NK-92 (cell line): ENCODE measurements around the gene ZNF3.
"Not testable (repeated sequence)": the region's sequence is repeated elsewhere in the genome, so short reads cannot be mapped to it uniquely, and the experiment has no call there.

Source experiments
- DNase-seq: peaks from one replicate; lab custom pipeline; 2025; ENCODE audit not compliant: unreplicated experiment; lab: John Stamatoyannopoulos, UW

Gene ZNF3

GRCh38 chr7:100081535-100082102, at the start of gene ZNF3:
Gene ZNF3, minus strand, starts transcription at chr7:100081723. Its CDS starts 4,366 bp downstream, at chr7:100077357.
- DNase-seq = peak; percentile 93

GRCh38 chr7:100130608-100131453, 49.3 kb upstream of the ZNF3 start:
- no peak for DNase-seq

- not testable (repeated sequence) for DNase-seq
Observed at GRCh38 chr7:100130220-100130607, 48.7 kb upstream of the ZNF3 start.

- no peak for DNase-seq
Observed at GRCh38 chr7:100128637-100128963, 47.1 kb upstream of the ZNF3 start.

- no peak for DNase-seq
Observed at GRCh38 chr7:100127866-100128636, 46.5 kb upstream of the ZNF3 start.

GRCh38 chr7:100126931-100127865, 45.7 kb upstream of the ZNF3 start, which contains the start of gene MBLAC1:
Gene MBLAC1, plus strand, starts transcription at chr7:100126967. Its CDS starts 429 bp downstream, at chr7:100127396.
- DNase-seq = peak; percentile 51

GRCh38 chr7:100126239-100126930, 44.9 kb upstream of the ZNF3 start:
- no peak for DNase-seq

GRCh38 chr7:100124301-100125230, 43.0 kb upstream of the ZNF3 start:
- no peak for DNase-seq

GRCh38 chr7:100122568-100122967, 41.0 kb upstream of the ZNF3 start:
- DNase-seq = no peak

GRCh38 chr7:100122067-100122466, 40.5 kb upstream of the ZNF3 start:
- no peak for DNase-seq

- no peak for DNase-seq
Observed at GRCh38 chr7:100120733-100121036, 39.2 kb upstream of the ZNF3 start.

GRCh38 chr7:100119970-100120732, 38.6 kb upstream of the ZNF3 start:
- no peak for DNase-seq

- DNase-seq = peak; percentile 66
Observed at GRCh38 chr7:100119072-100119969, 37.8 kb upstream of the ZNF3 start, which contains the start of the genes CNPY4 and TAF6. Gene CNPY4, plus strand, starts transcription at chr7:100119634. Its CDS starts 111 bp downstream, at chr7:100119745. Gene TAF6, minus strand, starts transcription at chr7:100119358. Its CDS starts 5,149 bp downstream, at chr7:100114209.

- DNase-seq = no peak
Observed at GRCh38 chr7:100118388-100119071, 37.0 kb upstream of the ZNF3 start.

GRCh38 chr7:100115026-100115425, 33.5 kb upstream of the ZNF3 start:
- DNase-seq = no peak

- no peak for DNase-seq
Observed at GRCh38 chr7:100111914-100112313, 30.4 kb upstream of the ZNF3 start.

- DNase-seq = no peak
Observed at GRCh38 chr7:100111156-100111555, 29.6 kb upstream of the ZNF3 start.
